Thyroid gland (tissue), 4 donors: ENCODE measurements around the gene TNS3. TPM values are rescaled to one million over a fixed set of nuclear protein-coding genes. Genes with fewer than 3 reads are reported as not detected.

Experiments used
- DNase-seq, 2 donors: peaks; one replicate each; pipeline ENCODE4 v3.0.0-alpha.2; 2019
- H3K27ac ChIP-seq, 3 donors: fragments of 200-600 bp; sonication (generic); 1 replicate in 2 of 3; 2 replicates in 1 of 3; pipeline ENCODE4 v1.5.1; 2016 to 2019; ENCODE audit warnings: mild to moderate bottlenecking in 1 of 3, moderate library complexity in 1 of 3
- H3K27me3 ChIP-seq: fragments of 200-600 bp; sonication (generic); one replicate; pipeline ENCODE4 v1.5.1; 2019
- H3K36me3 ChIP-seq, 2 donors: fragments of 200-600 bp; sonication (generic); one replicate each; pipeline ENCODE4 v1.5.1; 2016 to 2019
- H3K4me1 ChIP-seq, 2 donors: fragments of 200-600 bp; sonication (generic); one replicate each; pipeline ENCODE4 v1.5.1; 2017 to 2019
- H3K4me3 ChIP-seq, 3 donors: fragments of 200-600 bp; sonication (generic); replicated peaks in 1 of 3; 1 replicate in 2 of 3; 2 replicates in 1 of 3; pipeline ENCODE4 v1.5.1; 2016; ENCODE audit warnings: mild to moderate bottlenecking in 1 of 3
- H3K9me3 ChIP-seq: fragments of 200-600 bp; sonication (generic); one replicate; pipeline ENCODE4 v1.5.1; 2017
- CTCF ChIP-seq, 6 experiments: fragments of 200-600 bp in 3 of 6; fragments of 450-650 bp in 3 of 6; sonication (generic) in 3 of 6; IDR thresholded peaks; one replicate each; pipeline ENCODE4 v1.5.1; 2016 to 2019; ENCODE audit warnings: antibody characterized with exemption in 6 of 6, mild to moderate bottlenecking in 2 of 6, inconsistent platforms in 1 of 6, moderate library complexity in 1 of 6
- POLR2A ChIP-seq, 2 donors: fragments of 450-650 bp; IDR thresholded peaks; one replicate each; pipeline ENCODE4 v1.6.1; 2017; ENCODE audit warnings: antibody characterized with exemption in 2 of 2, mild to moderate bottlenecking in 2 of 2, moderate library complexity in 1 of 2
- WGBS, 2 donors: methylation state at CpG; one replicate each; pipeline ENCODE4 v1.1.5; 2017; 5-methylcytosine and 5-hydroxymethylcytosine counted together
- intact Hi-C: fragments of 100-400 bp; cut with DNase I; formaldehyde crosslinking; loops from one replicate; pipeline ENCODE4 v1.15.1; 2023
- total RNA-seq, 4 donors: library from RNA; depleted of rRNA; stranded (reverse); fragments of >200 nt; gene quantifications; one replicate each; pipeline ENCODE4 v1.2.3, GENCODE V29; 2016

Gene TNS3
- total RNA-seq, 4 donors from 2014 or later: 65.8 to 93.0 (median 80.7) TPM

GRCh38 chr7:47419471-47419870 is 162.4 kb downstream of the TNS3 start:
- Histone ChIP-seq H3K9me3 (no peaks in the 10 kb centered on the region), H3K4me3 (no peak overlapping the region), H3K36me3 (no peaks in the 10 kb centered on the region), H3K4me1 (peaks cover 0 to 10% of the 10 kb centered on the region in 2 donors), H3K27ac (no peak overlapping the region), H3K27me3 (no peaks in the 10 kb centered on the region)
- 96 to 100% methylated on average over 1 of the region's 1 CpG for WGBS, 2 donors
- TF ChIP-seq POLR2A (IDR thresholded peaks at IDR 0.05): no peak
- intact Hi-C loops: no loop called here
- no peak for DNase-seq

GRCh38 chr7:47418601-47419309 is 163.2 kb downstream of the TNS3 start:
- H3K27ac ChIP-seq: no peak overlapping the region
- no peak for TF ChIP-seq POLR2A (IDR thresholded peaks at IDR 0.05)
- TF ChIP-seq CTCF (IDR thresholded peaks at IDR 0.05): no peak
- no peak overlapping the region for H3K4me3 ChIP-seq
- peaks cover 0 to 10% of the 10 kb centered on the region in 2 donors for H3K4me1 ChIP-seq
- peaks cover 4 to 5% of the 10 kb centered on the region in 2 donors for H3K36me3 ChIP-seq
- intact Hi-C loops: no loop called here
- H3K9me3 ChIP-seq: no peaks in the 10 kb centered on the region
- WGBS, 2 donors: 68 to 76% methylated on average over 5 of the region's 5 CpGs
- no peak for DNase-seq
- H3K27me3 ChIP-seq: no peaks in the 10 kb centered on the region

- 88 to 94% methylated on average over 21 of the region's 21 CpGs for WGBS, 2 donors
- H3K4me3 ChIP-seq: no peak overlapping the region
- intact Hi-C loops: no loop called here
- no peaks in the 10 kb centered on the region for H3K4me1 ChIP-seq
- no peaks in the 10 kb centered on the region for H3K9me3 ChIP-seq
- H3K36me3 ChIP-seq: peaks cover 9 to 14% of the 10 kb centered on the region in 2 donors
- H3K27me3 ChIP-seq: no peaks in the 10 kb centered on the region
- no peak for TF ChIP-seq CTCF (IDR thresholded peaks at IDR 0.05)
- no peak overlapping the region for H3K27ac ChIP-seq
- DNase-seq: no peak
These were observed 165.1 kb downstream of the TNS3 start for GRCh38 chr7:47416492-47417480.

- intact Hi-C loops: no loop called here
- 90 to 98% methylated on average over 16 to 17 of the region's 17 CpGs for WGBS, 2 donors
- Histone ChIP-seq H3K4me1 (no peaks in the 10 kb centered on the region), H3K27me3 (no peaks in the 10 kb centered on the region), H3K9me3 (no peaks in the 10 kb centered on the region), H3K36me3 (peaks cover 18 to 19% of the 10 kb centered on the region in 2 donors), H3K4me3 (no peak overlapping the region), H3K27ac (no peak overlapping the region)
- no peak for TF ChIP-seq CTCF (IDR thresholded peaks at IDR 0.05)
- TF ChIP-seq POLR2A (IDR thresholded peaks at IDR 0.05): no peak
- no peak for DNase-seq
These were observed 166.3 kb downstream of the TNS3 start for GRCh38 chr7:47415318-47416212.
